Fibroblast of mammary gland (primary cell): ENCODE data around the gene ASH1L.
"Not testable (repeated sequence)": the region's sequence is repeated elsewhere in the genome, so short reads cannot be mapped to it uniquely, and the experiment has no call there.

Source experiments
- DNase-seq: peaks from one replicate; pipeline ENCODE4 v3.0.0-alpha.2; 2010; ENCODE audit warnings: low read depth
- H3K4me3 ChIP-seq: 2 replicates; pipeline ENCODE4 v1.5.1; 2011; ENCODE audit warnings: low read depth, mild to moderate bottlenecking, low read length, moderate library complexity; ENCODE audit not compliant: control insufficient read depth
- CTCF ChIP-seq: conservative IDR thresholded peaks from 2 replicates; pipeline ENCODE4 v1.5.1; 2011; ENCODE audit warnings: low read depth, low read length, inconsistent platforms; ENCODE audit not compliant: control insufficient read depth, insufficient read depth

ASH1L gene

DNA sequence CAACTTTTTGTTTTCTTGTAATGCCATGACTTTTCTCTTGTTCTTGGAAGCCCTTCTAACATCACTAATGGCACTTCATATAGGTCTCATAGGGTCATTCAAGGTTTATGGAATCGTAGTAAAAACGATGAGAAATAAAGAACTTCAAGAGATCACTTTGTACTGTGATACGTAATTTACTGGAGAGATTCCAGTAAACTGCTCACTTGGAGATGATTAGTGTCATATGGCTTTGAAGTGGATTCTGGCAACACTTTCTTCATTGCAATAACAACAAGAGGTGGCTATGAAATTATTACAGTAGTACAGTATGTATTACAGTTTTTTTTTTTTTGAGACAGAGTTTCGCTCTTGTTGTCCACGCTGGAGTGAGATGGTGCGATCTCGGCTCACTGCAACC is 138.5 kb downstream of the ASH1L start:
- no peak for TF ChIP-seq CTCF
- DNase-seq = peak; percentile 56
- H3K4me3 ChIP-seq = no peak overlapping the region

GRCh38 chr1:155420788-155421187 is 141.8 kb downstream of the ASH1L start:
- no peak for DNase-seq
- no peak overlapping the region for H3K4me3 ChIP-seq
- no peak for TF ChIP-seq CTCF

GRCh38 chr1:155411840-155412239 is 150.8 kb downstream of the ASH1L start:
- DNase-seq = peak; percentile 12
- not testable (repeated sequence) for H3K4me3 ChIP-seq

DNA sequence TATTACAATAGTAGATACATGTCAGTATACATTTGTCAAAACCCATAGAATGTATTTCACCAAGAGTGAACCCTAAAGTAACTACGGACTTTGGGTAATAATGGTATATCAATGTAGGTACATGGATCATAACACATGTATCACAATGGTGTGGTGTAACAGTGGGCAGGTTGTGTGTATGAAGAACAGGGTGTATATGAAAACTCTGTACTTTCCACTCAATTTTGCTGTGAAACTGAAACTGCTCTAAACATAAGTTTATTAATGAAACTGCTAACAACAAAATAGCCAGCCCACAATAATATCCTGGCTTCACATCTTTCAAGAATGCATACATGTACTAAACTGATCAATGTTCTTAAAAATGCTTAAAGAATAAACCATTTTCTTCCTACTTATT is 151.7 kb downstream of the ASH1L start:
- no peak for DNase-seq
- no peak for TF ChIP-seq CTCF
- no peak overlapping the region for H3K4me3 ChIP-seq

DNA sequence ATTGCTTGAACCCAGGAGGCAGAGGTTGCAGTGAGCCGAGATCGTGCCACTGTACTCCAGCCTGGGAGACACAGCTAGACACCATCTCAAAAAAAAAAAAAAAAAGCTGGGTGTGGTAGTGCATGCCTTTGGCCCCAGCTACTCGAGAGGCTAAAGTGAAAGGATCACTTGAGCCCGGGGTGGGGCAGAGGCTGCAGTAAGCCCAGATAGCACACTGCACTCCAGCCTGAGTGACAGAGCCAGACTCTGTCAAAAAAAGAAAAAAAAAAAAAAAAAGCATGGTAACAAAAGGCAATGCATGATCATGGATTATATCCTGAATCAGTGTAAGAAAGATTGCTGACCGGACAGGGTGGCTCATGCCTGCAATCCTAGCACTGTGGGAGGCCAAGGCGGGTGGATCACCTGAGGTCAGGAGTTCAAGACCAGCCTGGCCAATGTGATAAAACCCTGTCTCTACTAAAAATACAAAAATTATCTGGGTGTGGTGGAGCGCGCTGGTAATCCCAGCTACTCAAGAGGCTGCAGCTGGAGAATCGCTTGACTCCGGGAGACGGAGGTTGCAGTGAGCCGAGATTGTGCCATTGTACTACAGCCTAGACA is 165.6 kb downstream of the ASH1L start:
- DNase-seq = no peak
- no peak for TF ChIP-seq CTCF
- no peak overlapping the region for H3K4me3 ChIP-seq

DNA sequence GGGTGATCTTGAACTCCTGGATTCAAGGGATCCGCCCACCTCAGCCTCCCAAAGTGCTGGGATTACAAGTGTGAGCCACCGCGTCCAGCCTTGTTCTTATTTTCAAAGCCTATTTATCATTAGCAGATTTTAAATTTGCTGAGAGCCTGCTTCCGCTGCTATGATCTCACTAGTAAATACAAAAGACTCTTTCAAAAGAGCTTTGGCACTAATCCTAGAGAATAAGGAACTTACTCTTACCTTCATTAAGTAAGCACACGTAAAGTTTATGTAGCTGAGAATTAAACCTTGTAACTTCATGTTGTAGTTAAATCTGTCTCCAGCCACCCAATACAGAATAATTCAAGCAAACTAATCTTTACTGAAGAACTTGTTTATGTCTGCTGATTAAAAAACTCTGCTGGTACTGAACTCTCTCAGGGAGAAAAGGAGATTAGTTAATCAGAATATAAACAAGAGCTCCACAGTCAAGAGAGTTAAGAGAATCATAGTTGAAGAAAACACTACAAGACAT is 169.6 kb downstream of the ASH1L start:
- no peak for TF ChIP-seq CTCF
- DNase-seq = peak; percentile 29

DNA sequence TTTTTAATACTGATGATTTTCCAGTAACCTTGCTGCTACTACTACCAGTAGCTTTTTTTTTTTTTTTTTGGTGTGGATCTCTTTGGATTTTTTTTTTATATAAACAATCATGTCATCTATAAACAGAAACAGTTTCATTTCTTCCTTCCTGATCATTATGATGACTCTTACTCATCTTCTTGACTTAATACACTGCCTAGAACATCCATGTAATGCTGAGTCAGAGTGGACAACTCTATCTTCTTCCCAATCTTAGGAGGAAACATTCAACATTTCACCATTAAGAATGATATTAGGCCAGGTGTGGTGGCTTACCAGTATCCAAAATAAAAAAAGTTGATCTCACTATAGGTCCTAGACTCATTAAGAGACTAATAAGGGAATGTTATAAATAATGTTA is 172.8 kb downstream of the ASH1L start:
- TF ChIP-seq CTCF = no peak
- no peak overlapping the region for H3K4me3 ChIP-seq
- DNase-seq = peak; percentile 72

More for the DNA sequence above, 169.6 kb downstream of the ASH1L start:
- H3K4me3 ChIP-seq = no peak overlapping the region

DNA sequence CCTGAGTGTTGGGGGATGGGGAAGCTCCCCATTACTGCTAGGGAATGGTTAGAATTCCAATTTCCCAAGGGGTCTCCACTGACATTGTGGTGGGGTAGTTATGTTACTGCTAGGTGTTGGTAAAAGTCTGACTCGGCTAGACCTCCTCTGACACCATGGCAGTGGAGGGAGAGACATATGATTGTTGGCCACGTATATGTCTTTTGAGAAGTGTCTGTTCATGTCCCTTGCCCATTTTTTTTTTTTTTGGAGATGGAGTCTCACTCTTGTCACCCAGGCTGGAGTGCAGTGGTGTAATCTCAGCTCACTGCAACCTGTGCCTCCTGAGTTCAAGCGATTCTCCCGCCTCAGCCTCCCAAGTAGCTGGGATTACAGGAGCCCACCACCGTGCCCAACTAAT is 176.8 kb downstream of the ASH1L start:
- DNase-seq = not testable (repeated sequence)

More for the DNA sequence above, 176.8 kb downstream of the ASH1L start:
- not testable (repeated sequence) for H3K4me3 ChIP-seq
